Prostate gland (tissue), 2 donors: ENCODE results near the gene DNM2. TPM values are rescaled to one million over a fixed set of nuclear protein-coding genes. Genes with fewer than 3 reads are reported as not detected.
"Not testable (repeated sequence)": the region's sequence is repeated elsewhere in the genome, so short reads cannot be mapped to it uniquely, and the experiment has no call there.

Experiments used
- DNase-seq: peaks from one replicate; pipeline ENCODE4 v3.0.0-alpha.2; 2019; ENCODE audit warnings: low spot score
- H3K27ac ChIP-seq, 2 donors: fragments of 200-600 bp; sonication (generic); 2 replicates each; pipeline ENCODE4 v1.5.1; 2017 to 2019
- H3K27me3 ChIP-seq: fragments of 200-600 bp; sonication (generic); replicated peaks from 2 replicates; pipeline ENCODE4 v1.5.1; 2019; ENCODE audit not compliant: insufficient read depth
- H3K36me3 ChIP-seq, 2 donors: fragments of 200-600 bp; sonication (generic); 1 replicate in 1 of 2; 2 replicates in 1 of 2; pipeline versions ENCODE4 v1.5.1 to v1.8.1; 2017 to 2019
- H3K4me1 ChIP-seq: fragments of 200-600 bp; sonication (generic); replicated peaks from 2 replicates; pipeline ENCODE4 v1.5.1; 2019
- H3K4me3 ChIP-seq, 2 donors: fragments of 200-600 bp; sonication (generic); 2 replicates each; pipeline ENCODE4 v1.5.1; 2017 to 2019
- H3K9me3 ChIP-seq: fragments of 200-600 bp; sonication (generic); 2 replicates; pipeline ENCODE4 v1.5.1; 2017
- CTCF ChIP-seq, 4 experiments: fragments of 200-600 bp in 2 of 4; fragments of 450-650 bp in 2 of 4; sonication (generic) in 2 of 4; IDR thresholded peaks; 1 replicate in 3 of 4; 2 replicates in 1 of 4; pipeline ENCODE4 v1.5.1; 2016 to 2019; ENCODE audit warnings: antibody characterized with exemption in 4 of 4, mild to moderate bottlenecking in 2 of 4, moderate library complexity in 2 of 4
- POLR2A ChIP-seq: fragments of 450-650 bp; IDR thresholded peaks from one replicate; pipeline ENCODE4 v1.6.1; 2016; ENCODE audit warnings: antibody characterized with exemption, mild to moderate bottlenecking
- POLR2AphosphoS5 ChIP-seq: sonication (generic); formaldehyde crosslinking; IDR thresholded peaks from one replicate; pipeline ENCODE4 v1.6.1; 2017; ENCODE audit warnings: antibody characterized with exemption
- WGBS: methylation state at CpG from one replicate; pipeline ENCODE4 v1.1.5; 2018; 5-methylcytosine and 5-hydroxymethylcytosine counted together
- intact Hi-C: fragments of 100-400 bp; cut with DNase I; formaldehyde crosslinking; loops from one replicate; pipeline ENCODE4 v1.14.2; 2022
- total RNA-seq, 2 donors: library from RNA; depleted of rRNA; stranded (reverse); fragments of >200 nt; gene quantifications; one replicate each; pipeline ENCODE4 v1.1.0, GENCODE V29; 2016

Gene DNM2
- total RNA-seq, 2 donors from 2014 or later, result 137 to 279 TPM

- intact Hi-C loops, result no loop called here
- H3K9me3 ChIP-seq, result no peaks in the 10 kb centered on the region
- no peaks in the 10 kb centered on the region for H3K36me3 ChIP-seq
- no peak overlapping the region for H3K4me3 ChIP-seq
- H3K4me1 ChIP-seq, result peaks cover 25% of the 10 kb centered on the region
- TF ChIP-seq CTCF (IDR thresholded peaks at IDR 0.05) (no peak), POLR2A (no peak), POLR2AphosphoS5 (peak; percentile 29)
- 65% methylated on average over 12 of the region's 12 CpGs for WGBS
- H3K27me3 ChIP-seq, result no peaks in the 10 kb centered on the region
- H3K27ac ChIP-seq, result peak overlapping the region; percentile 23 to 71
- no peak for DNase-seq
Measured at GRCh38 chr19:10744801-10745293, 27.0 kb downstream of the DNM2 start.

- peaks cover 27% of the 10 kb centered on the region for H3K4me1 ChIP-seq
- DNase-seq, H3K9me3 ChIP-seq, H3K27me3 ChIP-seq, intact Hi-C loops, H3K36me3 ChIP-seq, H3K27ac ChIP-seq, H3K4me3 ChIP-seq: not testable (repeated sequence)
- whole genome bisulfite sequencing, result 93% methylated on average over 8 of the region's 8 CpGs
Measured at GRCh38 chr19:10746437-10746836, 28.6 kb downstream of the DNM2 start.

GRCh38 chr19:10747271-10747670 is 29.4 kb downstream of the DNM2 start:
- Histone ChIP-seq H3K27me3 (no peaks in the 10 kb centered on the region), H3K36me3 (no peaks in the 10 kb centered on the region), H3K4me3 (no peak overlapping the region), H3K27ac (no peak overlapping the region), H3K4me1 (peaks cover 29% of the 10 kb centered on the region), H3K9me3 (no peaks in the 10 kb centered on the region)
- no peak for TF ChIP-seq POLR2A
- no peak for TF ChIP-seq POLR2AphosphoS5
- TF ChIP-seq CTCF (IDR thresholded peaks at IDR 0.05), result no peak
- intact Hi-C loops, result no loop called here
- no peak for DNase-seq
- 33% methylated on average over 6 of the region's 6 CpGs for WGBS

GRCh38 chr19:10747674-10748073 is 29.8 kb downstream of the DNM2 start:
- no peaks in the 10 kb centered on the region for H3K36me3 ChIP-seq
- H3K27ac ChIP-seq, result peak overlapping the region in 1 of 2 donors; percentile 58
- whole genome bisulfite sequencing, result 87% methylated on average over 8 of the region's 8 CpGs
- no peak overlapping the region for H3K4me3 ChIP-seq
- no peaks in the 10 kb centered on the region for H3K9me3 ChIP-seq
- TF ChIP-seq POLR2AphosphoS5 (no peak), CTCF (IDR thresholded peaks at IDR 0.05) (no peak), POLR2A (no peak)
- no peak for DNase-seq
- peaks cover 29% of the 10 kb centered on the region for H3K4me1 ChIP-seq
- intact Hi-C loops, result no loop called here
- no peaks in the 10 kb centered on the region for H3K27me3 ChIP-seq

- H3K36me3 ChIP-seq, result no peaks in the 10 kb centered on the region
- no peak overlapping the region for H3K4me3 ChIP-seq
- H3K9me3 ChIP-seq, result no peaks in the 10 kb centered on the region
- H3K27me3 ChIP-seq, result no peaks in the 10 kb centered on the region
- no peak for DNase-seq
- WGBS, result 89% methylated on average over 16 of the region's 20 CpGs
- H3K4me1 ChIP-seq, result peaks cover 29% of the 10 kb centered on the region
- intact Hi-C loops, result no loop called here
- TF ChIP-seq POLR2AphosphoS5, result no peak
- no peak for TF ChIP-seq POLR2A
- no peak for TF ChIP-seq CTCF (IDR thresholded peaks at IDR 0.05)
- peak overlapping the region; percentile 58 to 68 for H3K27ac ChIP-seq
Measured at GRCh38 chr19:10748195-10748926, 30.5 kb downstream of the DNM2 start.
